GM12875 (cell line): ENCODE measurements around the gene ATP11A.
A peak's percentile ranks its signal among the peaks of the same experiment; 100 is the strongest.

Source experiments
- H3K4me3 ChIP-seq: one replicate; pipeline ENCODE4 v1.5.1; 2011; ENCODE audit warnings: low read depth, low read length, control low read depth
- CTCF ChIP-seq: IDR thresholded peaks from 2 replicates; pipeline ENCODE4 v1.5.1; 2011; ENCODE audit warnings: low read depth, mild to moderate bottlenecking, control low read depth, inconsistent platforms, low read length, moderate library complexity, borderline replicate concordance; ENCODE audit not compliant: insufficient read depth

The ATP11A gene

GRCh38 chr13:112689303-112690245, at the start of gene ATP11A:
TSS of gene ATP11A (plus strand) at chr13:112690038. CDS start at chr13:112690417, 379 bp downstream.
- no peak for TF ChIP-seq CTCF

GRCh38 chr13:112641456-112642089, 48.3 kb upstream of the ATP11A start:
- TF ChIP-seq CTCF, result no peak
- no peak overlapping the region for H3K4me3 ChIP-seq

More at GRCh38 chr13:112689303-112690245, at the start of gene ATP11A:
- H3K4me3 ChIP-seq, result peak within 1 kb of the TSS; percentile 75

GRCh38 chr13:112642090-112642460, 47.8 kb upstream of the ATP11A start:
- no peak overlapping the region for H3K4me3 ChIP-seq
- no peak for TF ChIP-seq CTCF

GRCh38 chr13:112643759-112644459, 45.9 kb upstream of the ATP11A start:
- H3K4me3 ChIP-seq, result no peak overlapping the region
- no peak for TF ChIP-seq CTCF

GRCh38 chr13:112645327-112645914, 44.4 kb upstream of the ATP11A start:
- TF ChIP-seq CTCF, result no peak
- no peak overlapping the region for H3K4me3 ChIP-seq

- no peak for TF ChIP-seq CTCF
Measured at GRCh38 chr13:112647256-112647655, 42.6 kb upstream of the ATP11A start.

More at GRCh38 chr13:112647256-112647655, 42.6 kb upstream of the ATP11A start:
- H3K4me3 ChIP-seq, result no peak overlapping the region
